Hepatocyte (in vitro differentiated cells): ENCODE measurements around the gene NPY4R.

Source experiments
- CTCF ChIP-seq: fragments of 200-600 bp; sonication (generic); IDR thresholded peaks from 2 replicates; pipeline ENCODE4 v1.5.1; 2016; ENCODE audit warnings: antibody characterized with exemption, mild to moderate bottlenecking; ENCODE audit not compliant: poor library complexity
- EZH2 ChIP-seq: fragments of 200-600 bp; sonication (generic); IDR thresholded peaks from 2 replicates; pipeline ENCODE4 v1.6.1; 2016; ENCODE audit warnings: antibody characterized with exemption, mild to moderate bottlenecking, borderline replicate concordance
- EZH2phosphoT487 ChIP-seq: fragments of 200-600 bp; sonication (generic); IDR thresholded peaks from one replicate; pipeline ENCODE4 v1.6.1; 2018; ENCODE audit warnings: antibody characterized with exemption, mild to moderate bottlenecking, low read depth, moderate library complexity; ENCODE audit not compliant: unreplicated experiment, severe bottlenecking

- TF ChIP-seq EZH2 (no peak), CTCF (no peak), EZH2phosphoT487 (no peak)
These were observed 49.1 kb upstream of the NPY4R start for GRCh38 chr10:46514899-46515298.
